K562 (cell line): ENCODE data around the gene CTSW. TPM values are rescaled to one million over a fixed set of nuclear protein-coding genes. Genes with fewer than 3 reads are reported as not detected.

ENCODE experiments used
- CHAMP1 ChIP-seq: fragments of 450-650 bp; IDR thresholded peaks from 2 replicates; pipeline ENCODE4 v1.6.1; 2016; ENCODE audit warnings: mild to moderate bottlenecking
- NKRF ChIP-seq: fragments of 450-650 bp; IDR thresholded peaks from 2 replicates; pipeline ENCODE4 v1.6.1; 2016; ENCODE audit warnings: borderline replicate concordance
- SIN3B ChIP-seq: fragments of 450-650 bp; IDR thresholded peaks from 2 replicates; pipeline ENCODE4 v1.6.1; 2017; ENCODE audit warnings: low read depth, mild to moderate bottlenecking, moderate library complexity
- SREBF1 ChIP-seq: fragments of 150-350 bp; IDR thresholded peaks from 2 replicates; pipeline ENCODE4 v1.6.1; 2014; ENCODE audit warnings: antibody characterized with exemption, low read depth, low read length, borderline replicate concordance
- TAF9B ChIP-seq: fragments of 450-650 bp; IDR thresholded peaks from 2 replicates; pipeline ENCODE4 v1.6.1; 2018; ENCODE audit warnings: mild to moderate bottlenecking; ENCODE audit not compliant: partially characterized antibody
- TEAD1 ChIP-seq, 2 experiments: fragments of 450-650 bp in 1 of 2; sonication (generic) in 1 of 2; formaldehyde crosslinking; IDR thresholded peaks; 2 replicates each; pipeline versions ENCODE4 v1.4.0 to v1.8.0; 2020 to 2022; ENCODE audit warnings: mild to moderate bottlenecking in 2 of 2, missing genetic modification reagents in 1 of 2
- ZNF143 ChIP-seq: sonication (generic); formaldehyde crosslinking; IDR thresholded peaks from 2 replicates; pipeline ENCODE4 v1.9.0; 2022; ENCODE audit warnings: mild to moderate bottlenecking, missing genetic modification reagents
- ZNF165 ChIP-seq: fragments of 250-450 bp; sonication (Bioruptor Pico); IDR thresholded peaks from 2 replicates; pipeline ENCODE4 v1.4.0; 2020; ENCODE audit warnings: borderline replicate concordance
- ZNF407 ChIP-seq: fragments of 450-650 bp; IDR thresholded peaks from 2 replicates; pipeline ENCODE4 v1.6.1; 2016; ENCODE audit warnings: low read depth
- ZNF699 ChIP-seq: fragments of 250-450 bp; sonication (Bioruptor Pico); IDR thresholded peaks from 2 replicates; pipeline ENCODE4 v1.8.0; 2021; ENCODE audit warnings: mild to moderate bottlenecking, moderate library complexity; ENCODE audit not compliant: insufficient replicate concordance
- polyA plus RNA-seq, 8 experiments: library from polyadenylated mRNA; depleted of rRNA in 4 of 8; stranded (reverse) in 5 of 8; unstranded in 3 of 8; fragments of >200 nt; fragmentation: Nextera tagmentation in 2 of 8; fragmentation: Illumina TruSeq in 1 of 8; extraction: Ambion mirVana in 2 of 8; extraction: Trizol in 1 of 8; gene quantifications; 2 replicates each; pipeline versions ENCODE4 v1.2.1 to v1.2.3, GENCODE V29; 2011 to 2014; ENCODE audit warnings: inconsistent platforms in 1 of 8, missing spikeins in 1 of 8
- total RNA-seq, 7 experiments: library from RNA; depleted of rRNA in 6 of 7; stranded (reverse); fragments of >200 nt in 6 of 7; fragmentation: Illumina TruSeq in 2 of 7; extraction: Trizol in 2 of 7; gene quantifications; 2 replicates each; pipeline versions ENCODE4 v1.2.1 to v1.2.3, GENCODE V29; 2011 to 2021; ENCODE audit warnings: low replicate concordance in 1 of 7

Gene CTSW
- total and polyA plus RNA-seq, 9 of the 15 experiments (the other 6 are each of a cell fraction or from before 2014, with no cell fraction given) = 0.04 TPM; not detected in 8

GRCh38 chr11:65860278-65861164, 19.1 kb upstream of the CTSW start, which contains the start of gene MUS81 (continued):
- TF ChIP-seq ZNF407 (no peak), SREBF1 (peak; percentile 80; the same call in 1 of the 2 replicates), TEAD1 (CRISPR knock-in tag; IDR thresholded peaks at IDR 0.05) (0 out of 4 replicates have a peak, but pooled peaks of 1 of the 2 experiments have one; percentile 34), ZNF165 (CRISPR knock-in tag) (no peak), CHAMP1 (no peak), SIN3B (peak; percentile 61), ZNF699 (CRISPR knock-in tag) (no peak), TAF9B (peak; percentile 82), NKRF (no peak), ZNF143 (CRISPR knock-in tag) (no peak)
